ENCODE data around the gene C11orf91.
"Not testable (repeated sequence)": the region's sequence is repeated elsewhere in the genome, so short reads cannot be mapped to it uniquely, and the experiment has no call there.

The C11orf91 gene

GRCh38 chr11:33696931-33697638 lies 3.5 kb downstream of the C11orf91 start:
- no peak for DNase-seq (ENCODE audit: low read depth, low spot score)

GRCh38 chr11:33696411-33696810 lies 4.2 kb downstream of the C11orf91 start:
- DNase-seq (ENCODE audit: low read depth, low spot score) = no peak

- DNase-seq (ENCODE audit: low read depth, low spot score) = peak; percentile 67
Measured at GRCh38 chr11:33695051-33695566, 5.5 kb downstream of the C11orf91 start.

GRCh38 chr11:33694346-33695050 lies 6.1 kb downstream of the C11orf91 start:
- no peak for DNase-seq (ENCODE audit: low read depth, low spot score)

- DNase-seq (ENCODE audit: low read depth, low spot score) = peak; percentile 63
Measured at GRCh38 chr11:33692541-33692940, 8.1 kb downstream of the C11orf91 start.

GRCh38 chr11:33692013-33692504 lies 8.6 kb downstream of the C11orf91 start:
- DNase-seq (ENCODE audit: low read depth, low spot score) = peak; percentile 98

- peak; percentile 42 for DNase-seq (ENCODE audit: low read depth, low spot score)
Measured at GRCh38 chr11:33691066-33691864, 9.4 kb downstream of the C11orf91 start.

- peak; percentile 91 for DNase-seq (ENCODE audit: low read depth, low spot score)
Measured at GRCh38 chr11:33690290-33691065, 10.1 kb downstream of the C11orf91 start.

- no peak for DNase-seq (ENCODE audit: low read depth, low spot score)
Measured at GRCh38 chr11:33689501-33689900, 11.1 kb downstream of the C11orf91 start.

- no peak for DNase-seq (ENCODE audit: low read depth, low spot score)
Measured at GRCh38 chr11:33689085-33689484, 11.5 kb downstream of the C11orf91 start.

- peak; percentile 87 for DNase-seq (ENCODE audit: low read depth, low spot score)
Measured at GRCh38 chr11:33687733-33688479, 12.7 kb downstream of the C11orf91 start.

- DNase-seq (ENCODE audit: low read depth, low spot score) = no peak
Measured at GRCh38 chr11:33685082-33685481, 15.5 kb downstream of the C11orf91 start.

GRCh38 chr11:33684003-33684706 lies 16.5 kb downstream of the C11orf91 start:
- no peak for DNase-seq (ENCODE audit: low read depth, low spot score)

GRCh38 chr11:33682446-33682845 lies 18.2 kb downstream of the C11orf91 start:
- DNase-seq (ENCODE audit: low read depth, low spot score) = no peak

- DNase-seq (ENCODE audit: low read depth, low spot score) = no peak
Measured at GRCh38 chr11:33682019-33682418, 18.6 kb downstream of the C11orf91 start.

- not testable (repeated sequence) for DNase-seq (ENCODE audit: low read depth, low spot score)
Measured at GRCh38 chr11:33678616-33679015, 22.0 kb downstream of the C11orf91 start.

GRCh38 chr11:33674035-33674814 lies 26.4 kb downstream of the C11orf91 start:
- DNase-seq (ENCODE audit: low read depth, low spot score) = peak; percentile 86

- no peak for DNase-seq (ENCODE audit: low read depth, low spot score)
Measured at GRCh38 chr11:33672273-33672672, 28.4 kb downstream of the C11orf91 start.

All from astrocyte of the hippocampus (primary cell).